Transverse colon (tissue), 4 donors: ENCODE results near the gene HSBP1L1. TPM values are rescaled to one million over a fixed set of nuclear protein-coding genes. Genes with fewer than 3 reads are reported as not detected.
"Not testable (repeated sequence)": the region's sequence is repeated elsewhere in the genome, so short reads cannot be mapped to it uniquely, and the experiment has no call there.

Source experiments
- DNase-seq: peaks from one replicate; pipeline ENCODE4 v3.0.0-alpha.2; 2019
- H3K27ac ChIP-seq, 4 donors: fragments of 200-600 bp; sonication (generic); 2 replicates each; pipeline ENCODE4 v1.5.1; 2016 to 2018; ENCODE audit warnings: inconsistent platforms in 4 of 4
- H3K27me3 ChIP-seq: fragments of 200-600 bp; sonication (generic); 2 replicates; pipeline ENCODE4 v1.5.1; 2017; ENCODE audit warnings: inconsistent platforms
- H3K36me3 ChIP-seq, 4 donors: fragments of 200-600 bp; sonication (generic); 2 replicates each; pipeline ENCODE4 v1.5.1; 2017 to 2019; ENCODE audit warnings: inconsistent platforms in 4 of 4
- H3K4me1 ChIP-seq, 4 donors: fragments of 200-600 bp; sonication (generic); 2 replicates each; pipeline ENCODE4 v1.5.1; 2017 to 2020; ENCODE audit warnings: inconsistent platforms in 4 of 4
- H3K4me3 ChIP-seq, 4 donors: fragments of 200-600 bp; sonication (generic); 1 replicate in 1 of 4; 2 replicates in 3 of 4; pipeline versions ENCODE4 v1.5.1 to v1.6.1; 2017 to 2019; ENCODE audit warnings: inconsistent platforms in 4 of 4
- H3K9me3 ChIP-seq, 2 donors: fragments of 200-600 bp; sonication (generic); 2 replicates each; pipeline ENCODE4 v1.5.1; 2017 to 2019; ENCODE audit warnings: inconsistent platforms in 2 of 2
- CTCF ChIP-seq, 5 experiments: fragments of 200-600 bp in 3 of 5; fragments of 450-650 bp in 2 of 5; sonication (generic) in 3 of 5; IDR thresholded peaks; 1 replicate in 2 of 5; 2 replicates in 3 of 5; pipeline ENCODE4 v1.5.1; 2016 to 2017; ENCODE audit warnings: antibody characterized with exemption in 5 of 5, inconsistent platforms in 3 of 5, mild to moderate bottlenecking in 2 of 5, moderate library complexity in 1 of 5
- EP300 ChIP-seq: sonication (generic); formaldehyde crosslinking; IDR thresholded peaks from one replicate; pipeline ENCODE4 v1.6.1; 2017; ENCODE audit warnings: antibody characterized with exemption, low read depth
- POLR2A ChIP-seq: fragments of 450-650 bp; IDR thresholded peaks from one replicate; pipeline ENCODE4 v1.6.1; 2016; ENCODE audit warnings: antibody characterized with exemption, mild to moderate bottlenecking, moderate library complexity
- POLR2AphosphoS5 ChIP-seq, 3 donors: sonication (generic); formaldehyde crosslinking; IDR thresholded peaks; one replicate each; pipeline ENCODE4 v1.6.1; 2016; ENCODE audit warnings: antibody characterized with exemption in 3 of 3
- WGBS, 2 donors: methylation state at CpG; one replicate each; pipeline ENCODE4 v1.1.5; 2018; ENCODE audit warnings: low coverage in 1 of 2; 5-methylcytosine and 5-hydroxymethylcytosine counted together
- in situ Hi-C, 4 donors: fragments of 200-750 bp; cut with MboI; loops; one replicate each; pipeline versions ENCODE4 v1.15.0 to v1.15.1; 2017; ENCODE audit warnings: low sequenced_read_pairs in 3 of 4, low pct_ligation_motif_present in 1 of 4, low pct_unique_long_range_greater_than_20kb in 1 of 4
- intact Hi-C: fragments of 100-400 bp; cut with DNase I; formaldehyde crosslinking; loops from one replicate; pipeline ENCODE4 v1.15.1; 2023; ENCODE audit warnings: low total_unique reads
- total RNA-seq, 4 donors: library from RNA; depleted of rRNA; stranded (reverse); fragments of >200 nt; gene quantifications; one replicate each; pipeline ENCODE4 v1.1.0, GENCODE V29; 2016

HSBP1L1 gene
- total RNA-seq, 4 donors from 2014 or later = 48.4 to 211 (median 109) TPM

DNA sequence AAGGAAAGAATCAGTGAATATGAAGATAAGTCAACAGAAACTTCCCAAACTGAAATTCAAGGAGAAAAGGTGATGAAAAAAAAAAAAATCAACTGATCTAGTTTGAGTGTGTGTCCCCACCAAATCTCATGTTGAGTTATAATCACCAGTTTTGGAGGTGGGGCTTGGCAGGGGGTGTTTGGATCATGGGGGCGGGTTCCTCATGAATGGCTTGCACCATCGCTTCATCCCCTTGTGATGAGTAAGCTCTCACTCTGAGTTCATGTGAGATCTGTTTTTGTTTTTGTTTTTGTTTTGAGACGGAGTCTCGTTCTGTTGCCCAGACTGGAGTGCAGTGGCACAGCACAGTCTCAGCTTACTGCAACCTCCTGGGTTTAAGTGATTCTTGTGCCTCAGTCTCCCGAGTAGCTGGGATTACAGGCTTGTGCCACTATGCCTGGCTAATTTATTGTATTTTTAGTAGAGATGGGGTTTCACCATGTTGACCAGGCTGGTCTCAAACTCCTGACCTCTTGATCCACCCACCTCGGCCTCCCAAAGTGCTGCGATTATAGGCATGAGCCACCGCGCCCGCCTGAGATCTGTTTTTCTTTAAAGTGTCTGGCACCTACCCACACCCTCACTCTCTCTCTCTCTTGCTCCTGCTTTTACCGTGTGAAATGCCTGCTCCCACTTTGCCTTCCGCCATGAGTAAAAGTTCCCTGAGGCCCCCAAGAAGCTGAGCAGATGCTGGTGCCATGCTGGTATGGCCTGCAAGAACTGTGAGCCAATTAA, 9.0 kb upstream of the HSBP1L1 start:
- Histone ChIP-seq H3K36me3 (no peaks in the 10 kb centered on the region), H3K27ac (peak overlapping the region; percentile 82 to 98 (median 96)), H3K27me3 (no peaks in the 10 kb centered on the region), H3K4me1 (peaks cover 12 to 63% (median 28%) of the 10 kb centered on the region in 4 donors), H3K4me3 (no peak overlapping the region), H3K9me3 (no peaks in the 10 kb centered on the region)
- DNase-seq = peak; percentile 6
- WGBS, 2 donors = 78 to 86% methylated on average over 2 to 12 of the region's 12 CpGs
- TF ChIP-seq CTCF (IDR thresholded peaks at IDR 0.05) (no peak), EP300 (no peak), POLR2A (no peak), POLR2AphosphoS5 (IDR thresholded peaks at IDR 0.05) (no peak)
- intact Hi-C loops = no loop called here
- in situ Hi-C loops = loop anchor here in 1 of 4 donors (10.0 kb wide), 1 partner anchor 79 kb away; the partner anchor contains the start of gene RBFA

DNA sequence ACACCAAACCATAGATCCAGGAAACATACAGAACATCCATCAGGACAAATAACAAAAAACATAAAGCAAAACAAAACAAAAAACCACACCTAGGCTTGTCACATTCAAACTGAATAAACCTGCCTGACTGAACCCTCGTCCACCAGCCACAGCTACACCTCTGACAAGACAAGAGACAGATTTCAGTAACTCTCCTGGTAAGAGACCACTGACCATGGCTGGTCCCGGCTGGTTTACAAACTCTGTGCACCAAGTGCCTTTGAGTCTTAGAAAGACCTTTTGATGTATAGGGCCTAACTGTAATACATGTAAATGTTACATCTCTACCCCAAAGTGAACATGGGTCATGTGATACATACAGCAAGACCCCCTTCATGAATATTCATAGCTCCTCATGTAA, 8.2 kb upstream of the HSBP1L1 start:
- Histone ChIP-seq H3K27ac (no peak overlapping the region), H3K4me1 (peaks cover 12 to 70% (median 35%) of the 10 kb centered on the region in 4 donors), H3K36me3 (no peaks in the 10 kb centered on the region), H3K4me3 (no peak overlapping the region), H3K9me3 (no peaks in the 10 kb centered on the region), H3K27me3 (no peaks in the 10 kb centered on the region)
- intact Hi-C loops (no loop called here), in situ Hi-C loops (loop anchor here in 1 of 4 donors (10.0 kb wide), 1 partner anchor 79 kb away; the partner anchor contains the start of gene RBFA)
- TF ChIP-seq EP300 (no peak), POLR2AphosphoS5 (IDR thresholded peaks at IDR 0.05) (no peak), POLR2A (no peak), CTCF (IDR thresholded peaks at IDR 0.05) (no peak)
- DNase-seq = peak; percentile 4
- 75 to 86% methylated on average over 2 of the region's 2 CpGs for WGBS, 2 donors

DNA sequence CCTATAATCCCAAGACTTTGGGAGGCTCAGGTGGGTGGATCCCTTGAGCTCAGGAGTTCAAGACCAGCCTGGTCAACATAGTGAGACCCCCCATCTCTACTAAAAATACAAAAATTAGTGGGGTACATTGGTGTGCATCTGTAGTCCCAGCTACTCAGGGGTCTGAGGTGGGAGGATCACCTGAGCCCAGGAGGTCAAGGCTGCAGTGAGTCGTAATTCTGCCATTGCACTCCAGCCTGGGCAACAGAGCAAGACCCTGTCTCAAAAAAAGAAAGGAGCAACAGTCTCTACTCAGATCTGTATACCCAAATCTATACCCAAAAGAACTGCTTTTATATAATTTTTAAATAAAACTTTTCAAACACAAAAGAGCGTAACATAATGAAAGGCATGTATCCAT, 5.5 kb upstream of the HSBP1L1 start:
- H3K27ac ChIP-seq = peak overlapping the region in 3 of 4 donors; percentile 67 to 80 (median 75)
- TF ChIP-seq CTCF (IDR thresholded peaks at IDR 0.05) (no peak), POLR2A (no peak), POLR2AphosphoS5 (IDR thresholded peaks at IDR 0.05) (no peak), EP300 (no peak)
- peaks cover 18 to 75% (median 37%) of the 10 kb centered on the region in 4 donors for H3K4me1 ChIP-seq
- no peak for DNase-seq
- no peaks in the 10 kb centered on the region for H3K27me3 ChIP-seq
- intact Hi-C loops = no loop called here
- no peaks in the 10 kb centered on the region for H3K36me3 ChIP-seq
- in situ Hi-C loops = loop anchor here in 1 of 4 donors (10.0 kb wide), 1 partner anchor 76 kb away; the partner anchor contains the start of gene RBFA
- 75 to 97% methylated on average over 1 to 2 of the region's 2 CpGs for WGBS, 2 donors
- H3K9me3 ChIP-seq = no peaks in the 10 kb centered on the region
- H3K4me3 ChIP-seq = no peak overlapping the region

- TF ChIP-seq POLR2A (peak; percentile 43), POLR2AphosphoS5 (IDR thresholded peaks at IDR 0.05) (peak; percentile 17 to 60 (median 31))
- peak; percentile 65 for DNase-seq
- in situ Hi-C loops, intact Hi-C loops, H3K4me3 ChIP-seq, H3K27me3 ChIP-seq, H3K36me3 ChIP-seq, H3K9me3 ChIP-seq: not testable (repeated sequence)
- H3K4me1 ChIP-seq = peaks cover 16 to 68% (median 39%) of the 10 kb centered on the region in 4 donors
- 13 to 36% methylated on average over 4 to 12 of the region's 12 CpGs for WGBS, 2 donors
- peak overlapping the region; percentile 43 to 80 (median 71) for H3K27ac ChIP-seq
These were observed 4.2 kb upstream of the HSBP1L1 start for GRCh38 chr18:79960161-79960801.
